ENCODE data around the gene ZCCHC8. TPM values are rescaled to one million over a fixed set of nuclear protein-coding genes. Genes with fewer than 3 reads are reported as not detected.

Gene ZCCHC8
- total and polyA plus RNA-seq, 2 donors (not counting 3 experiments of a cell fraction or from before 2014, with no cell fraction given) = 10.0 to 24.4 TPM

- Histone ChIP-seq H3K4me1 (ENCODE audit: control insufficient read depth, extremely low read depth, insufficient read depth, low read length) (no peaks in the 10 kb centered on the region), H3K79me2 (ENCODE audit: control insufficient read depth, insufficient read depth, low read length) (no peaks in the 10 kb centered on the region), H3K4me2 (ENCODE audit: insufficient read depth, low read length) (no peak overlapping the region), H3K27ac (ENCODE audit: insufficient read depth, low read depth, low read length) (no peak overlapping the region), H4K20me1 (replicated peaks; ENCODE audit: control insufficient read depth, extremely low read depth, insufficient read depth, low read length) (no peaks in the 10 kb centered on the region), H3K9me1 (replicated peaks; ENCODE audit: control insufficient read depth, extremely low read depth, insufficient read depth, low read length) (no peaks in the 10 kb centered on the region), H3K36me3 (ENCODE audit: control insufficient read depth in 2 of 2, extremely low read depth in 1 of 2, insufficient read depth in 2 of 2, low read length in 2 of 2) (peaks cover 0 to 3% of the 10 kb centered on the region in 2 experiments), H2AFZ (ENCODE audit: low read depth, low read length) (no peak overlapping the region), H3K9ac (replicated peaks; ENCODE audit: extremely low read depth, insufficient read depth, low read length) (no peak overlapping the region), H3K27me3 (ENCODE audit: control insufficient read depth in 2 of 2, insufficient read depth in 2 of 2, low read length in 2 of 2) (no peaks in the 10 kb centered on the region), H3K4me3 (replicated peaks in 1 of 3; ENCODE audit: insufficient read depth in 1 of 3, low read depth in 1 of 3, low read length in 3 of 3) (no peak overlapping the region), H3K9me3 (replicated peaks; ENCODE audit: control insufficient read depth, insufficient read depth, low read length) (no peaks in the 10 kb centered on the region)
- FAIRE-seq (no peak), DNase-seq (ENCODE audit: low read depth, low spot score) (no peak)
- BruUV-seq (replicated peaks) = no TSS peak
- CTCF ChIA-PET = interaction anchor here (4.1 kb wide), 1 partner anchor 11 kb away, joined by 19 read pairs; no protein-coding TSS in a partner anchor
- POLR2A ChIA-PET = interaction anchor here (0.5 to 0.6 kb wide), 2 partner anchors 12 to 323 kb away, joined by 3 read pairs; partner anchors contain the start of genes KNTC1 and RSRC2
- TF ChIP-seq GATA2 (IDR thresholded peaks at IDR 0.05; ENCODE audit: insufficient read depth, insufficient read length, low read depth, low read length) (no peak), JUN (IDR thresholded peaks at IDR 0.05; ENCODE audit: borderline replicate concordance, insufficient read depth, insufficient read length, low read depth) (no peak), EZH2 (IDR thresholded peaks at IDR 0.05; ENCODE audit: borderline replicate concordance, low read depth, low read length, severe bottlenecking) (no peak), MYC (IDR thresholded peaks at IDR 0.05; ENCODE audit: low read depth, low read length) (no peak), POLR2AphosphoS5 (IDR thresholded peaks at IDR 0.05; ENCODE audit: insufficient read depth, low read depth, low read length) (no peak), CTCF (IDR thresholded peaks at IDR 0.05; ENCODE audit: extremely low read depth in 1 of 2, insufficient read depth in 1 of 2, low read depth in 1 of 2, low read length in 2 of 2) (no peak), MAX (IDR thresholded peaks at IDR 0.05; ENCODE audit: insufficient read depth, insufficient read length) (no peak), FOS (IDR thresholded peaks at IDR 0.05; ENCODE audit: borderline replicate concordance, insufficient read depth, low read length) (no peak), POLR2A (IDR thresholded peaks at IDR 0.05; ENCODE audit: low read depth, low read length) (no peak)
- intact Hi-C loops (cut with micrococcal nuclease) = no loop called here
- dilution Hi-C loops (cut with MboI; ENCODE audit: extremely low pct_ligation_motif_present, low sequenced_read_pairs) = no loop called here
Observed at GRCh38 chr12:122538496-122538895, 37.8 kb upstream of the ZCCHC8 start.
